ENCODE results near the gene KRTAP12-4. TPM values are rescaled to one million over a fixed set of nuclear protein-coding genes. Genes with fewer than 3 reads are reported as not detected.
"Not testable (repeated sequence)": the region's sequence is repeated elsewhere in the genome, so short reads cannot be mapped to it uniquely, and the experiment has no call there.

Gene KRTAP12-4
- total RNA-seq, 1 donor from 2014 or later = not detected

- DNase-seq = no peak
Measured at GRCh38 chr21:44630440-44630839, 24.0 kb downstream of the KRTAP12-4 start.

- DNase-seq = no peak
Measured at GRCh38 chr21:44628707-44629391, 25.6 kb downstream of the KRTAP12-4 start.

GRCh38 chr21:44627831-44628233 is 26.6 kb downstream of the KRTAP12-4 start:
- DNase-seq = not testable (repeated sequence)

- DNase-seq = not testable (repeated sequence)
Measured at GRCh38 chr21:44627181-44627822, 27.2 kb downstream of the KRTAP12-4 start.

- DNase-seq = no peak
Measured at GRCh38 chr21:44626673-44627143, 27.8 kb downstream of the KRTAP12-4 start, which contains the start of gene KRTAP10-9. Gene KRTAP10-9, plus strand, starts transcription at chr21:44627093. Its CDS starts 79 bp downstream, at chr21:44627172.

GRCh38 chr21:44626262-44626661 is 28.2 kb downstream of the KRTAP12-4 start:
- no peak for DNase-seq

- DNase-seq = no peak
Measured at GRCh38 chr21:44625756-44626155, 28.7 kb downstream of the KRTAP12-4 start.

- DNase-seq = no peak
Measured at GRCh38 chr21:44623575-44623974, 30.9 kb downstream of the KRTAP12-4 start.

GRCh38 chr21:44619886-44620285 is 34.6 kb downstream of the KRTAP12-4 start:
- no peak for DNase-seq

- DNase-seq = no peak
Measured at GRCh38 chr21:44618909-44619308, 35.5 kb downstream of the KRTAP12-4 start.

GRCh38 chr21:44618504-44618903 is 36.0 kb downstream of the KRTAP12-4 start:
- DNase-seq = no peak

- no peak for DNase-seq
Measured at GRCh38 chr21:44617071-44617501, 37.4 kb downstream of the KRTAP12-4 start.

- DNase-seq = no peak
Measured at GRCh38 chr21:44616591-44616926, 37.9 kb downstream of the KRTAP12-4 start.

GRCh38 chr21:44615911-44616590 is 38.4 kb downstream of the KRTAP12-4 start:
- DNase-seq = no peak

- DNase-seq = no peak
Measured at GRCh38 chr21:44615466-44615865, 39.0 kb downstream of the KRTAP12-4 start.

- no peak for DNase-seq
Measured at GRCh38 chr21:44614961-44615391, 39.5 kb downstream of the KRTAP12-4 start.

- no peak for DNase-seq
Measured at GRCh38 chr21:44614161-44614631, 40.3 kb downstream of the KRTAP12-4 start.

GRCh38 chr21:44613386-44614155 is 40.9 kb downstream of the KRTAP12-4 start:
- DNase-seq = no peak

GRCh38 chr21:44612669-44613229 is 41.7 kb downstream of the KRTAP12-4 start:
- DNase-seq = no peak

GRCh38 chr21:44612029-44612486 is 42.4 kb downstream of the KRTAP12-4 start, which contains the start of gene KRTAP10-8:
Gene KRTAP10-8, plus strand, starts transcription at chr21:44612079. Its CDS starts 22 bp downstream, at chr21:44612101.
- no peak for DNase-seq

- DNase-seq = no peak
Measured at GRCh38 chr21:44611551-44611950, 42.9 kb downstream of the KRTAP12-4 start.

Measured in skin of body (tissue), 2 donors.